ENCODE measurements around the gene CDKAL1.
"Not testable (repeated sequence)": the region's sequence is repeated elsewhere in the genome, so short reads cannot be mapped to it uniquely, and the experiment has no call there.

The CDKAL1 gene

GRCh38 chr6:20610636-20611370 lies 76.5 kb downstream of the CDKAL1 start (continued):
- TF ChIP-seq POU6F1 (CRISPR knock-in tag; IDR thresholded peaks at IDR 0.05; ENCODE audit: borderline replicate concordance, low read depth) = no peak
- no peak for TF ChIP-seq RARB (CRISPR knock-in tag; IDR thresholded peaks at IDR 0.05)

GRCh38 chr6:20617537-20617936 lies 83.3 kb downstream of the CDKAL1 start:
- ATAC-seq = not testable (repeated sequence)

- peak; percentile 62 for ATAC-seq
- TF ChIP-seq ESRRG (CRISPR knock-in tag; IDR thresholded peaks at IDR 0.05) = no peak
- no peak for TF ChIP-seq ISL1 (CRISPR knock-in tag; IDR thresholded peaks at IDR 0.05)
- TF ChIP-seq ZNF70 (CRISPR knock-in tag; IDR thresholded peaks at IDR 0.05) = no peak
- no peak for TF ChIP-seq TSHZ2 (CRISPR knock-in tag; IDR thresholded peaks at IDR 0.05)
- TF ChIP-seq GLIS3 (CRISPR knock-in tag; IDR thresholded peaks at IDR 0.05) = no peak
Measured at GRCh38 chr6:20620043-20620442, 85.8 kb downstream of the CDKAL1 start.

GRCh38 chr6:20623761-20624160 lies 89.5 kb downstream of the CDKAL1 start:
- no peak for ATAC-seq
- TF ChIP-seq ESRRG (CRISPR knock-in tag; IDR thresholded peaks at IDR 0.05) = no peak
- TF ChIP-seq PPARA (CRISPR knock-in tag; IDR thresholded peaks at IDR 0.05; ENCODE audit: borderline replicate concordance) = no peak
- no peak for TF ChIP-seq BACH2 (CRISPR knock-in tag; IDR thresholded peaks at IDR 0.05; ENCODE audit: borderline replicate concordance)
- no peak for TF ChIP-seq ARNTL (CRISPR knock-in tag; IDR thresholded peaks at IDR 0.05; ENCODE audit: borderline replicate concordance, low read depth)
- TF ChIP-seq ZNF565 (CRISPR knock-in tag; conservative IDR thresholded peaks at IDR 0.05; ENCODE audit: low read depth) = no peak

GRCh38 chr6:20626165-20626564 lies 91.9 kb downstream of the CDKAL1 start:
- ATAC-seq = no peak
- no peak for TF ChIP-seq ESRRG (CRISPR knock-in tag; IDR thresholded peaks at IDR 0.05)
- no peak for TF ChIP-seq PATZ1 (CRISPR knock-in tag; IDR thresholded peaks at IDR 0.05; ENCODE audit: borderline replicate concordance)
- no peak for TF ChIP-seq BACH2 (CRISPR knock-in tag; IDR thresholded peaks at IDR 0.05; ENCODE audit: borderline replicate concordance)
- TF ChIP-seq TCF4 (CRISPR knock-in tag; IDR thresholded peaks at IDR 0.05; ENCODE audit: borderline replicate concordance) = no peak
- no peak for TF ChIP-seq TSHZ2 (CRISPR knock-in tag; IDR thresholded peaks at IDR 0.05)
- TF ChIP-seq PPARA (CRISPR knock-in tag; IDR thresholded peaks at IDR 0.05; ENCODE audit: borderline replicate concordance) = no peak
- no peak for TF ChIP-seq ZFP30 (CRISPR knock-in tag; IDR thresholded peaks at IDR 0.05)
- TF ChIP-seq CSRNP3 (CRISPR knock-in tag; IDR thresholded peaks at IDR 0.05) = no peak
- TF ChIP-seq RARB (CRISPR knock-in tag; IDR thresholded peaks at IDR 0.05) = no peak
- TF ChIP-seq OSR1 (CRISPR knock-in tag; IDR thresholded peaks at IDR 0.05) = no peak
- TF ChIP-seq ISL1 (CRISPR knock-in tag; IDR thresholded peaks at IDR 0.05) = no peak
- no peak for TF ChIP-seq CREB5 (CRISPR knock-in tag; IDR thresholded peaks at IDR 0.05; ENCODE audit: low read depth)
- TF ChIP-seq SNAI2 (CRISPR knock-in tag; IDR thresholded peaks at IDR 0.05) = no peak
- TF ChIP-seq GLIS3 (CRISPR knock-in tag; IDR thresholded peaks at IDR 0.05) = no peak
- no peak for TF ChIP-seq ZC3H10 (CRISPR knock-in tag; IDR thresholded peaks at IDR 0.05)
- no peak for TF ChIP-seq ZNF70 (CRISPR knock-in tag; IDR thresholded peaks at IDR 0.05)

All from SK-N-SH treated with all-trans-retinoic acid at 6 μM for 48 hours (cell line).